H1 (cell line): ENCODE measurements around the gene KIZ. TPM values are rescaled to one million over a fixed set of nuclear protein-coding genes. Genes with fewer than 3 reads are reported as not detected.

ENCODE experiments used
- BACH1 ChIP-seq: IDR thresholded peaks from 2 replicates; pipeline ENCODE4 v1.6.1; 2012; ENCODE audit warnings: low read length, improper control_type of control experiment
- CREB1 ChIP-seq: IDR thresholded peaks from 2 replicates; pipeline ENCODE4 v1.6.1; 2012; ENCODE audit warnings: inconsistent platforms
- FOSL1 ChIP-seq: IDR thresholded peaks from 2 replicates; pipeline ENCODE4 v1.6.1; 2011; ENCODE audit warnings: mild to moderate bottlenecking, low read depth, low read length, moderate library complexity; ENCODE audit not compliant: insufficient read depth
- SP1 ChIP-seq: IDR thresholded peaks from 2 replicates; pipeline ENCODE4 v1.6.1; 2011; ENCODE audit warnings: low read depth, low read length
- SRF ChIP-seq: IDR thresholded peaks from 2 replicates; pipeline ENCODE4 v1.6.1; 2011; ENCODE audit warnings: mild to moderate bottlenecking, low read depth, low read length, moderate library complexity
- TBP ChIP-seq: IDR thresholded peaks from 2 replicates; pipeline ENCODE4 v1.6.1; 2011; ENCODE audit warnings: low read depth, low read length, improper control_type of control experiment
- polyA plus RNA-seq, 7 experiments: library from polyadenylated mRNA; depleted of rRNA in 3 of 7; stranded (reverse) in 5 of 7; unstranded in 2 of 7; fragments of >200 nt in 5 of 7; fragments of 200-250 nt in 2 of 7; gene quantifications; 1 replicate in 5 of 7; 2 replicates in 1 of 7; 4 replicates in 1 of 7; pipeline versions ENCODE4 v1.2.1 to v1.2.3, GENCODE V29; 2011 to 2013; ENCODE audit warnings: missing spikeins in 2 of 7, mixed read lengths in 2 of 7
- total RNA-seq: library from RNA; stranded (reverse); fragmentation: NEBNext Ultra II Directional; extraction: Animal tissue kit (Norgen Biotek cat#: 25700); gene quantifications from 2 replicates; pipeline ENCODE4 v1.2.1, GENCODE V29; 2021
- TF ChIP-seq, protein P1 (sequence below): IDR thresholded peaks from 2 replicates; pipeline ENCODE4 v1.6.1; 2012; ENCODE audit warnings: low read length, inconsistent platforms

Gene KIZ
- total and polyA plus RNA-seq, 2 of the 8 experiments (the other 6 are each of a cell fraction or from before 2014, with no cell fraction given) = 13.0 to 51.7 TPM

DNA sequence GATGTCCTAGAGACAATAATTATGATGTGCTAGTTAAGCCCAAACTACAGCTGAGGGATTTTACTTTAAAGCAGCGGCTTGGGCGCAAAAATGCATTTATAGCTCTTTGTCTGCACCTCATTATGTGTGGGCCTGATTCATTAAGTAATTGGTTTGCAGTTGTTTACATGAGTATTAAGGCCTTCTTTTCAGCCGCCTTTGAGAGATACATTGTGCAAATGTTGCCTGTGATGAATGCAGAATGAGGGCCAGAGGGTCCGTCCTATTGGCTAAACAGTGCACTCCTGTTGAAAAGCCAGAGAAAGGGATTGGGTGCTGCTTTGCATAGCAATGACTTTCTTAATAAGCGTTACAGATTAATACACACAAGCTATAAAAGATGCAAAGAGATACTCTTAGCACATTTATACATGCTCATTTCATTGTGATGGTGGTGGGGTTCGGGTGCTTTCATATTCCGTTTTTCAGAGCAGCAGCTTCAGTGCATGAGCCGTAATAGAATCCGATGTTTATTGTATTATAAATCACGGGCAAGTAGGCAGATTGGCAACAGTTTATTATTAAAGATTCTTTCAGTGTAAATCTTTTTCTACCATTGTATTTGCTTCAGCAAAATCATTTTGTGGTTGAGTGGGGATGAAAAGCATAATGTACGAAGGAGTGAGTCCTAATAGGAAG, 109.1 kb downstream of the KIZ start (continued):
- no peak for TF ChIP-seq TBP
- TF ChIP-seq CREB1 = no peak
- TF ChIP-seq BACH1 = no peak
- TF ChIP-seq, protein P1, sequence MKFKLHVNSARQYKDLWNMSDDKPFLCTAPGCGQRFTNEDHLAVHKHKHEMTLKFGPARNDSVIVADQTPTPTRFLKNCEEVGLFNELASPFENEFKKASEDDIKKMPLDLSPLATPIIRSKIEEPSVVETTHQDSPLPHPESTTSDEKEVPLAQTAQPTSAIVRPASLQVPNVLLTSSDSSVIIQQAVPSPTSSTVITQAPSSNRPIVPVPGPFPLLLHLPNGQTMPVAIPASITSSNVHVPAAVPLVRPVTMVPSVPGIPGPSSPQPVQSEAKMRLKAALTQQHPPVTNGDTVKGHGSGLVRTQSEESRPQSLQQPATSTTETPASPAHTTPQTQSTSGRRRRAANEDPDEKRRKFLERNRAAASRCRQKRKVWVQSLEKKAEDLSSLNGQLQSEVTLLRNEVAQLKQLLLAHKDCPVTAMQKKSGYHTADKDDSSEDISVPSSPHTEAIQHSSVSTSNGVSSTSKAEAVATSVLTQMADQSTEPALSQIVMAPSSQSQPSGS = no peak
- TF ChIP-seq SRF = no peak
- no peak for TF ChIP-seq FOSL1
- no peak for TF ChIP-seq SP1
